ENCODE results near the gene IKBIP. TPM values are rescaled to one million over a fixed set of nuclear protein-coding genes. Genes with fewer than 3 reads are reported as not detected.
A peak's percentile ranks its signal among the peaks of the same experiment; 100 is the strongest.
"Not testable (repeated sequence)": the region's sequence is repeated elsewhere in the genome, so short reads cannot be mapped to it uniquely, and the experiment has no call there.

IKBIP gene
- total and polyA plus RNA-seq, 5 experiments from 2014 or later = 4.9 to 9.9 (median 7.2) TPM

DNA sequence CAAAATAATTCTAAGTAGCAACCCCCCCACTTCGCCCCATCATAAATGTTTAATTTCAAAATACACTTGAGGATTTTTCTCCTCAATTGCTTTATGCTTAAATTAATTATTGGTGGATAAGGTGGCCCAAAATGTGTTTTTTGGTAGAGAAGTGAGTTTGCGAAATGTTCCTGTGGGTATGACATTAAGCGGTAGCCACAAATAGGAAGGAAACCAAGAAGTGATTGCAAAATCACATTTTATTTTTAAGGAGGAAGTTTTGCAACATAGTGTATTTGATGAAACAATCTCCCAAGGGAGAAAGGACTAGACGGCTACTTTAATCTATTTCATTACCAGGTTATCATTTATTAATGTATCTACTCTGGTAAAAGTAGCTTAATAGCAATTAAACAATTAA, 25.6 kb downstream of the IKBIP start:
- no peak for DNase-seq
- no peak for ATAC-seq
- peaks cover 0 to 10% (median 0%) of the 10 kb centered on the region in 4 donors for H3K4me1 Mint-ChIP-seq
- H3K4me3 Mint-ChIP-seq = no peak overlapping the region
- no peaks in the 10 kb centered on the region for H3K27me3 Mint-ChIP-seq
- no peaks in the 10 kb centered on the region for H3K36me3 Mint-ChIP-seq
- H3K9me3 Mint-ChIP-seq = no peaks in the 10 kb centered on the region
- H3K27ac Mint-ChIP-seq = peak overlapping the region in 1 of 10 donors; percentile 44
- POLR2A ChIA-PET = no interaction called here

DNA sequence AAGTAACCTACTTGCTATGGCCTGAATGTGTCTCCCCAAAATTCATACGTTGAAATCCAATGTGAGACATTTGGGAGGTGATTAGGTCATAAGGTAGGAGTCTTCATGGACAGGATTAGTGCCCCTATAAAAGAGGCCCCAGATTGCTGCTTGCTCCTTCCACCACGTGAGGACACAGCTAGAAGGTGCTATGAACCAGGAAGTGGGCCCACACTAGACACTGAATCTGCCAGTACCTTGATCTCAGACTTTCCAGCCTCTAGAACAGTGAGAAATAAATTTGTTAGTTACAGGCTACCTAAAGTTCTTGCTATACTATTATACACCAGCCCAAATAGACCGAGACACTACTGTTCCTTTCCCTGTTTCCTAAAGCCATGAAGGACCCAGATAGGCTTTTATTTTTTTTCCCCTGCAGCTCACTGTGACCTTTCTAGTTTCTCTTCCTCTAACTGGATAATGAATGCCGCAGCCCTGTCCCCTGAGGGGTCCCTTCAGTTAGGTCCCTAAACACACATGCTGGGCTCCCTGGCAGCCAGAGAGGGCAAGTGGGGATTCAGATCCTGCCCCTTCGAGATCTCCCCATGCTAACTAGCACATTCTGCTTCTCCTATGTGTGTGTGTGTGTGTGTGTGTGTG, 31.8 kb downstream of the IKBIP start:
- POLR2A ChIA-PET = interaction anchor here (1.2 to 1.6 kb wide), 3 partner anchors 20 to 37 kb away, joined by 3 to 6 read pairs (median 5); partner anchors contain the start of genes IKBIP and SLC25A3
- peak; percentile 93 to 95 for ATAC-seq
- Mint-ChIP-seq H3K4me1 (peaks cover 2 to 15% (median 10%) of the 10 kb centered on the region in 4 donors), H3K36me3 (no peaks in the 10 kb centered on the region), H3K4me3 (peak overlapping the region in 5 of 10 donors; percentile 18 to 58 (median 33)), H3K27ac (peak overlapping the region; percentile 78 to 92 (median 86)), H3K27me3 (no peaks in the 10 kb centered on the region), H3K9me3 (no peaks in the 10 kb centered on the region)
- peak in 4 of 10 donors; percentile 18 to 36 (median 28) for DNase-seq

GRCh38 chr12:98610596-98610995, 34.0 kb downstream of the IKBIP start:
- ATAC-seq = no peak
- H3K36me3 Mint-ChIP-seq = no peaks in the 10 kb centered on the region
- POLR2A ChIA-PET = no interaction called here

DNA sequence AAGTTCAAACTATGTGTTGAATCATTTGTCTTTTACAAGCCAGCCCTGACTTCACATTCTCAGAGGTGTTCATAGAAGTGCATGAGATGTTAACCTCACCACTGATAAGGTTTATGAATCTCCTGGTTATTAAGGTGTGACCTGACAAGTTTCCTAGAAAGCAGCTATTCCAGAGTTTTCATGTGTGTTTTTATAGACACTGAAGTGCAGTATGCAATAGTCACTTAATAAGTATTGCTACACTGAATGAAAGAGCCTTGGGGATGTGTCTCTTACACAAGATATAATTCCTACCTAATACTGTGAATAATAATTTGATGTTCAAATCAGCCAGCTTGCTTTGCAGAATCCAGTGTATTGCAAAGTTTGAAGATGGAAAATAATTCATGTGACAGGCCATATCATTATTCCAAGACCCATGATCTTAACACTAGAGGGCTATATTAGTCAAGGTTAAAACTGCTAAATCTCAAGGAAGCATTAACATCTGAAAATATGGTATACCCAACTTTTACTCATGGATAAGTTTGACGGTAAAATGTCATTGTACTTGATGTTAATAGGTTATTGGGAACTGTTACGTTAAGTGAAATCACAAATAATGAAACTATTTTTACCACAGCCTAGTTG, 38.1 kb downstream of the IKBIP start:
- DNase-seq (no peak), ATAC-seq (no peak)
- H3K36me3 Mint-ChIP-seq = peaks cover 0 to 28% (median 13%) of the 10 kb centered on the region in 3 donors
- POLR2A ChIA-PET = interaction anchor here (1.2 to 4.6 kb wide), 3 partner anchors 12 to 38 kb away, joined by 3 to 47 read pairs (median 7); partner anchors contain the start of genes APAF1, IKBIP and SLC25A3
- no peaks in the 10 kb centered on the region for H3K9me3 Mint-ChIP-seq
- H3K4me1 Mint-ChIP-seq = peaks cover 6 to 11% (median 8%) of the 10 kb centered on the region in 4 donors
- no peaks in the 10 kb centered on the region for H3K27me3 Mint-ChIP-seq
- peak overlapping the region in 4 of 10 donors; percentile 82 to 86 (median 84) for H3K4me3 Mint-ChIP-seq
- H3K27ac Mint-ChIP-seq = peak overlapping the region in 7 of 10 donors; percentile 47 to 96 (median 71)

More at GRCh38 chr12:98610596-98610995, 34.0 kb downstream of the IKBIP start:
- H3K27ac Mint-ChIP-seq = no peak overlapping the region
- no peaks in the 10 kb centered on the region for H3K9me3 Mint-ChIP-seq
- no peaks in the 10 kb centered on the region for H3K27me3 Mint-ChIP-seq
- DNase-seq = no peak
- H3K4me3 Mint-ChIP-seq = no peak overlapping the region
- H3K4me1 Mint-ChIP-seq = peaks cover 5 to 24% (median 18%) of the 10 kb centered on the region in 4 donors

DNA sequence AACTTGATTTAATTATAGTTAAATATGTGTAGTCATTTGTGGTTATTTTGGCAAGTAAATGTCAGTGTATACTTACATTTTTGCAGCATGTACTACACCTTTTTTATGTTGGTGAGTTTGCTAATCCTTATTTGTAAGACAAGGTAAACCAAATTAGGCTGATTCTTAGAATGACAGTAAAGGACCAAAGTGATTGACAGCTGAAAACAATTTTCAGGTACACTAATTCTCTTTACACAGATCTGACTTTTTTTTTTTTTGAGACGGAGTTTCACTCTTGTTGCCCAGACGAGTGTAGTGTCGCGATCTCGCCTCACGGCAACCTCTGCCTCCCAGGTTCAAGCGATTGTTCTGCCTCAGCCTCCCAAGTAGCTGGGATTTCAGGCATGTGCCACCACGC, 42.7 kb downstream of the IKBIP start:
- peaks cover 2 to 13% (median 7%) of the 10 kb centered on the region in 4 donors for H3K4me1 Mint-ChIP-seq
- peaks cover 0 to 74% (median 19%) of the 10 kb centered on the region in 3 donors for H3K36me3 Mint-ChIP-seq
- POLR2A ChIA-PET = interaction anchor here (0.7 to 0.8 kb wide), 2 partner anchors 8 to 42 kb away, joined by 3 to 4 read pairs; partner anchors contain the start of gene SLC25A3
- no peaks in the 10 kb centered on the region for H3K27me3 Mint-ChIP-seq
- no peak overlapping the region for H3K4me3 Mint-ChIP-seq
- DNase-seq = no peak
- peak overlapping the region in 2 of 10 donors; percentile 40 to 43 for H3K27ac Mint-ChIP-seq
- no peak for ATAC-seq
- no peaks in the 10 kb centered on the region for H3K9me3 Mint-ChIP-seq

DNA sequence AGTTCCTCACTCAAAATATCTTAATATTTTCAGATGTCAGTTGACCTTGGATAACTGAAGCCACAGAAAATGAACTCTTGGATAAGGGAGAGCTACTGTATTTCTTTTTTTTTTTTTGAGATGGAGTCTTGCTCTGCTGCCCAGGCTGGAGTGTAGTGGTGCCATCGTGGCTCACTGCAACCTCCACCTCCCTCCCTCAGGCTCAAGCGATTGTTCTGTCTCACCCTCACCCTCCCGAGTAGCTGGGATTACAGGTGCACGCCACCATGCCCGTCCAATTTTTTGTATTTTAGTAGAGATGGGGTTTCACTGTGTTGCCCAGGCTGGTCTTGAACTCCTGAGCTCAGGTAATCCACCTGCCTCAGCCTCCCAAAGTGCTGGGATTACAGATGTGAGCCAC, 47.3 kb downstream of the IKBIP start:
- ATAC-seq, H3K4me3 Mint-ChIP-seq, H3K9me3 Mint-ChIP-seq, DNase-seq, H3K27me3 Mint-ChIP-seq: not testable (repeated sequence)
- POLR2A ChIA-PET = interaction anchor here (1.3 kb wide), 1 partner anchor 47 kb away, joined by 5 read pairs; the partner anchor contains the start of genes APAF1 and IKBIP
- H3K36me3 Mint-ChIP-seq = peaks cover 0 to 66% (median 9%) of the 10 kb centered on the region in 3 donors
- peaks cover 11 to 40% (median 37%) of the 10 kb centered on the region in 4 donors for H3K4me1 Mint-ChIP-seq
- peak overlapping the region in 4 of 10 donors; percentile 17 to 77 (median 70) for H3K27ac Mint-ChIP-seq

GRCh38 chr12:98595243-98595988, 49.2 kb downstream of the IKBIP start:
- POLR2A ChIA-PET = interaction anchor here (1.0 to 4.3 kb wide), 4 partner anchors 11 to 80 kb away, joined by 4 to 47 read pairs (median 32); partner anchors contain the start of genes APAF1, IKBIP and TMPO
- H3K36me3 Mint-ChIP-seq = peaks cover 0 to 47% (median 8%) of the 10 kb centered on the region in 3 donors
- H3K4me1 Mint-ChIP-seq = peaks cover 11 to 39% (median 36%) of the 10 kb centered on the region in 4 donors
- ATAC-seq = peak; percentile 20 to 24
- H3K27me3 Mint-ChIP-seq = no peaks in the 10 kb centered on the region
- peak overlapping the region; percentile 87 to 100 (median 99) for H3K27ac Mint-ChIP-seq
- H3K9me3 Mint-ChIP-seq = no peaks in the 10 kb centered on the region
- peak overlapping the region; percentile 90 to 99 (median 97) for H3K4me3 Mint-ChIP-seq
- DNase-seq = peak in 7 of 10 donors; percentile 27 to 55 (median 40)

DNA sequence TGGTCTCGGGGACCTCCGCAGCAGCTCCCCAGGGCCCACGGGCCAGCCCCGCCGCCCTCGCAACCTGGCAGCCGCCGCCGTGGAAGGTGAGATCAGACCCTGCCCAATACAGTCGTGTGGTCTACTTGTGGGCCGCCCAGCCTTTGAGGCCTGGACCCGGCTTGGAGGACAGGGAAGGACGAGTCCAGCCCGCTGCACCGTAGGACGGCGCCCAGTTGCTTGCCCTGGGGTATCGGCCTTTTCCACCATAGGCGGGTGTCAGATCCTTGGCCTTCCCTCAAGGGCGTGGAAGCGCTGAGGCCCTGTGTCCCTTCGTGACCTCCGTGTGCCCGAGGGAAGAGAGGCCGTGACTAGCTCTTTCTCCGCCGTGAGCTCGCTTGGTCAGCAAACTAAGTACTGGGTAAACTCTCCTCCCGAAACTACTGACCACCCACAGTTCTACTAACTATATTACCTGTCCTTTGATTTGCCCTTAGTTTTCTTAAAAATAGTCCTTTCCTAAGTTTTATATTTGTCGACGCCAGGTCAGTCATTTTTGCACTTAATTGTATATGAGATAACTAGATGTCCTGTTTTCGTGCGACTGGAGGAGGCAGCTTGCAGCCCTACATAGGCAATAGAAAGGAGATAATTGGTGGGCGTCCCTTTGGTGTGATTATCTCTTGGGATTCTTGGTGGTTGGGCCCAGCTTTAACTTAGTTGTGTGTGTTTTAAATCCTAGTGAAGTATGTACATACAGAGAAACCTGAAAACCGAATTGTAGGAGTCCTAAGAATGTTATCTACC, 50.3 kb downstream of the IKBIP start:
- POLR2A ChIA-PET = interaction anchor here (0.8 to 4.3 kb wide), 20 partner anchors 8 to 104 kb away, joined by 3 to 47 read pairs (median 4); partner anchors contain the start of genes APAF1, IKBIP and TMPO
- DNase-seq = peak in 1 of 10 donors; percentile 22
- Mint-ChIP-seq H3K9me3 (no peaks in the 10 kb centered on the region), H3K27ac (peak overlapping the region; percentile 95 to 100 (median 99)), H3K27me3 (no peaks in the 10 kb centered on the region), H3K36me3 (peaks cover 0 to 36% (median 8%) of the 10 kb centered on the region in 3 donors), H3K4me1 (peaks cover 11 to 39% (median 36%) of the 10 kb centered on the region in 4 donors), H3K4me3 (peak overlapping the region; percentile 90 to 99 (median 97))
- peak in 1 of 2 donors; percentile 5 for ATAC-seq

GRCh38 chr12:98593351-98594049, 51.1 kb downstream of the IKBIP start, which contains the start of gene SLC25A3:
TSS of gene SLC25A3 (plus strand) at chr12:98593686. CDS start at chr12:98593979, 293 bp downstream.
- Mint-ChIP-seq H3K9me3 (no peaks in the 10 kb centered on the region), H3K27ac (peak within 1 kb of the TSS; percentile 95 to 100 (median 99)), H3K4me1 (peaks cover 11 to 39% (median 36%) of the 10 kb centered on the region in 4 donors), H3K27me3 (no peaks in the 10 kb centered on the region), H3K4me3 (peak within 1 kb of the TSS; percentile 90 to 99 (median 97)), H3K36me3 (peaks cover 0 to 28% (median 8%) of the 10 kb centered on the region in 3 donors)
- peak; percentile 87 to 97 (median 94) for DNase-seq
- ATAC-seq = peak; percentile 94 to 96
- POLR2A ChIA-PET = interaction anchor here (0.6 to 4.3 kb wide), 23 partner anchors 9 to 103 kb away, joined by 3 to 47 read pairs (median 4); partner anchors contain the start of genes APAF1, IKBIP and TMPO

GRCh38 chr12:98592825-98593322, 51.7 kb downstream of the IKBIP start:
- Mint-ChIP-seq H3K9me3 (no peaks in the 10 kb centered on the region), H3K27me3 (no peaks in the 10 kb centered on the region), H3K4me1 (peaks cover 11 to 37% (median 36%) of the 10 kb centered on the region in 4 donors), H3K27ac (peak overlapping the region; percentile 95 to 100 (median 99)), H3K36me3 (peaks cover 0 to 22% (median 4%) of the 10 kb centered on the region in 3 donors), H3K4me3 (peak overlapping the region; percentile 90 to 99 (median 97))
- POLR2A ChIA-PET = interaction anchor here (0.7 to 4.3 kb wide), 16 partner anchors 13 to 218 kb away, joined by 3 to 47 read pairs (median 6); partner anchors contain the start of genes APAF1, IKBIP and TMPO
- ATAC-seq (peak in 1 of 2 donors; percentile 7), DNase-seq (peak in 1 of 10 donors; percentile 3)
